Measurements from ENCODE around the gene RAB3IL1. TPM values are rescaled to one million over a fixed set of nuclear protein-coding genes. Genes with fewer than 3 reads are reported as not detected.

Gene RAB3IL1
- total RNA-seq, 1 donor from 2014 or later = 44.2 TPM

DNA sequence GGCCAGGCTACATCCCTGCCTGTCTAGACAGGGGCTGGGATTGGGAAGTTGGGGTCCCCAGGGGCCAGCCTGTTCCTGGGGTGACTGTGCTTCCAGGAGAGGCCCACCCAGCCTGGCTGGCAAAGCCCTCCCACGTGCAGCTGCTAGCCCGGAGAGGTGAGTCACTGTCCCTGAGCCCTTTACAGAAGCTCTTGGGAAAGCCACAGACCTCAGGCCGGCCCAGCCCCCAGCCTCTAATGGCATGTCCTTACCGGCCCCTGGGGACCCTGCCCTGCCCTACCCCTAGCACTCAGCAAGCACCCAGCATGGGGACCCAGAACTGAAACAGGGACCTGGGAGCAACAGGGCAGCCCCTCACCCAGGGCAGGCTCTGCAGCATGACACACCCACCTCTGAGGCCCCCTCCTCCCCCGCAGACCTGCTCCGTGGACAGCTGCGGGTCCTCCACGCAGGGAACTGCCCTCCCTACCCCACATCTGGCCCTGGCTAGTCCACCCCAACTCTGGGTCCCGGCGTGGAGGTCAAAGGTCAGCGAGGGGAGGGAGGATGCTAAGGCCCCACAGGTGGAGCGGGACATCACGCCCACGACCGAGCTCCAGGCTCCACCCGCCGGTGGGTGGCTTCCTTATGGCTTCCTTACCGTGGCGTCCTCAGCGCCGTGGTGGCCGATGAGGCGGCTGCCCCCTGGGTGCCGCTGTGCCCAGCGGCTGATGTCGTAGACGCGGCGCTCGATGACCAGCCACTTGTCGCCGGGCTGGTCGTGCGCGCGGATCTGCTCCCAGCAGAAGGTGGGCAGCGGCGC lies 26.6 kb downstream of the RAB3IL1 start:
- H3K4me1 Mint-ChIP-seq (ENCODE audit: unreplicated experiment) = peaks cover 52% of the 10 kb centered on the region
- H3K27me3 Mint-ChIP-seq (ENCODE audit: unreplicated experiment) = no peaks in the 10 kb centered on the region
- DNase-seq (ENCODE audit: extremely low spot score, unreplicated experiment) = no peak
- H3K27ac Mint-ChIP-seq (ENCODE audit: unreplicated experiment) = peak overlapping the region; percentile 72
- H3K4me3 Mint-ChIP-seq (ENCODE audit: unreplicated experiment) = peak overlapping the region; percentile 84
- H3K36me3 Mint-ChIP-seq (ENCODE audit: unreplicated experiment) = peaks cover 6% of the 10 kb centered on the region
- TF ChIP-seq, protein P1, sequence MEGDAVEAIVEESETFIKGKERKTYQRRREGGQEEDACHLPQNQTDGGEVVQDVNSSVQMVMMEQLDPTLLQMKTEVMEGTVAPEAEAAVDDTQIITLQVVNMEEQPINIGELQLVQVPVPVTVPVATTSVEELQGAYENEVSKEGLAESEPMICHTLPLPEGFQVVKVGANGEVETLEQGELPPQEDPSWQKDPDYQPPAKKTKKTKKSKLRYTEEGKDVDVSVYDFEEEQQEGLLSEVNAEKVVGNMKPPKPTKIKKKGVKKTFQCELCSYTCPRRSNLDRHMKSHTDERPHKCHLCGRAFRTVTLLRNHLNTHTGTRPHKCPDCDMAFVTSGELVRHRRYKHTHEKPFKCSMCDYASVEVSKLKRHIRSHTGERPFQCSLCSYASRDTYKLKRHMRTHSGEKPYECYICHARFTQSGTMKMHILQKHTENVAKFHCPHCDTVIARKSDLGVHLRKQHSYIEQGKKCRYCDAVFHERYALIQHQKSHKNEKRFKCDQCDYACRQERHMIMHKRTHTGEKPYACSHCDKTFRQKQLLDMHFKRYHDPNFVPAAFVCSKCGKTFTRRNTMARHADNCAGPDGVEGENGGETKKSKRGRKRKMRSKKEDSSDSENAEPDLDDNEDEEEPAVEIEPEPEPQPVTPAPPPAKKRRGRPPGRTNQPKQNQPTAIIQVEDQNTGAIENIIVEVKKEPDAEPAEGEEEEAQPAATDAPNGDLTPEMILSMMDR (IDR thresholded peaks at IDR 0.05) = peak; percentile 32
- no peaks in the 10 kb centered on the region for H3K9me3 Mint-ChIP-seq (ENCODE audit: unreplicated experiment)

DNA sequence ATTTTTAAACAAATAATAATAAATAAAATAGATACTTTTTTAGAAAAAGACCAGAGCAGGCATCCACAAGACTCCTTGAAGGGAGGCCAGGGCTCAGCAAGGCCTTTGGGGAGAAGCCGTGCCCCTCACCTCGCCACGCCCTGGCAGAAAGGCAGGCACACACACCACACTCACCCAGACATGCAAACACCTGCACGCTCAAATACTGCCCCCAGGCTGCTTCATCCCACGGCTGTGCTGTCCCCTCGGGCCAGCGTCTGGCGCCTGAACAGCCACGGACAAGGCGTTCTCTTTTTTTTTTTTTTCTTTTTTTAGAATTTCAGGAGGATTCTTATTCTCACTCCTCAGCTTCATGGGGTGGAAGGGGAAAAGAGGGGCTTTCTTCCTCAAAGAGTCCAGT lies 27.5 kb downstream of the RAB3IL1 start:
- TF ChIP-seq, protein P1 (IDR thresholded peaks at IDR 0.05) = no peak
- peak overlapping the region; percentile 72 for H3K27ac Mint-ChIP-seq (ENCODE audit: unreplicated experiment)
- no peaks in the 10 kb centered on the region for H3K27me3 Mint-ChIP-seq (ENCODE audit: unreplicated experiment)
- H3K4me1 Mint-ChIP-seq (ENCODE audit: unreplicated experiment) = peaks cover 60% of the 10 kb centered on the region
- H3K9me3 Mint-ChIP-seq (ENCODE audit: unreplicated experiment) = no peaks in the 10 kb centered on the region
- peaks cover 2% of the 10 kb centered on the region for H3K36me3 Mint-ChIP-seq (ENCODE audit: unreplicated experiment)
- H3K4me3 Mint-ChIP-seq (ENCODE audit: unreplicated experiment) = peak overlapping the region; percentile 84
- no peak for DNase-seq (ENCODE audit: extremely low spot score, unreplicated experiment)

DNA sequence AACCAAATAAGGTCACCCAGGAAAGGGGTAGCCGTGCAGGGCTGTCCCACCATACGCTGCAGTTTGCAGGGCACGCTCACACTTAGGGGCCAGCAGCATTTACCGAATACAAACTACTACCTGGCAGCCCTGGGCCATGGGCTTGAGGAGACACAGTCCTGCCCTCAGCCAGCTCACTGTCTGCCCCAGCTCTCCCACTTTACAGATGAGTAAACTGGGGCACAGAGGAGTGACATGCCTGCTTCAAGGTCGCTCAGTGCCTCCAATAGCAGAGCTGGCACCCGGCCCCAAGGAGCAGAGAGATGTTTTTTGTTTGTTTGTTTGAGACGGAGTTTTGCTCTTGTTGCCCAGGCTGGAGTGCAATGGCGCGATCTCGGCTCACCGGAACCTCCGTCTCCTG lies 28.8 kb downstream of the RAB3IL1 start:
- Mint-ChIP-seq H3K9me3 (ENCODE audit: unreplicated experiment) (no peaks in the 10 kb centered on the region), H3K27me3 (ENCODE audit: unreplicated experiment) (no peaks in the 10 kb centered on the region), H3K4me1 (ENCODE audit: unreplicated experiment) (peaks cover 53% of the 10 kb centered on the region), H3K27ac (ENCODE audit: unreplicated experiment) (peak overlapping the region; percentile 88), H3K36me3 (ENCODE audit: unreplicated experiment) (peaks cover 2% of the 10 kb centered on the region), H3K4me3 (ENCODE audit: unreplicated experiment) (peak overlapping the region; percentile 56)
- TF ChIP-seq, protein P1 (IDR thresholded peaks at IDR 0.05) = no peak
- DNase-seq (ENCODE audit: extremely low spot score, unreplicated experiment) = no peak

DNA sequence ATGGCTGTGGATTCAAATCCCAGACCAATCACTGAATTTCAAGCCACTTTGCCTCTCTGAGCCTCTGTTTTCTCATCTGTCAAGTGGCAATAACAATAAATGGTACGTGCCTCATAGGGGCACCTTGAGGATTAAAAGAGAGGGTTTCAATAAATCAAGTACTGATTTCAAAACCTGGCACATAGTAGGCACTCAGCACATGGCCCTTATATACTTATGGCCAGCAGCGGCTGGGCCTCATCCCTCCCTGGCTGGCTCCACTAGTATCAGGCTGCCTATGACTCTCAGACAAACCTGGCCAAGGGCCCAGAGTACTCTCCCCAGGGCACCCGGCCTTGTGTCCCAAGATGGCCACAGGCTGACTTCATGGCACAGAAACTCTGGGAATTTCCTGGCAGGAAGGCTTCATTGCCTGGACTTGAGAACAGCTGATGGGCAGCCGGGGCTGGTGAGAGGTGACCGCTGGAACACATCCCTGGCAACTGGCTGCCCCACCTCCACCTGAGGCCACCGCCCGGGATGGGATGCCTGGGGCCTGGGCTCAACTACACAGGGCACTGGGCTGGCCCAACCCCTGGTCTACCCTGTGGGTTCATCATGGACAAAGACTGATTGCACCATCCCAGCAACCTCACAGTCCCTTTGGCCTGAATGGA lies 29.4 kb downstream of the RAB3IL1 start:
- TF ChIP-seq, protein P1 (IDR thresholded peaks at IDR 0.05) = no peak

DNA sequence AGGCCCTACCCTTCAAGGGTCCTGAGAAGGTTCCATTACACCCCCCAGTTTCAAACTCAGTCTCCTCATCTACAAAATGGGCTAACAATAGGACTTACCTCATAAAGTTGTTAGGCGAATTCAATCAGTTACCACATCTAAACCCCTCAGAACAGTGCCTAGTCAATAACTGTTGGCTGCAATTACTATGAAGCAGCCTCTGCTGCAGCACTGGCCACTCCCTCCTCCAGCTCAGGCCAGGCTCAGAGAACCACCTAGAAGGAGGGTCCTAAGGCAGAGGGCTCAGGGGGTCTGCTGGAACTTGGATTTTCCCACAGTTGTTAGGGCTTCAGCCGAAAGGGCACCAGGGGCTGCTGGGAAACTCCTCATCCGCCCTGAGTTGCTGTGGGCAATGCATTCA lies 30.7 kb downstream of the RAB3IL1 start:
- TF ChIP-seq, protein P1 (IDR thresholded peaks at IDR 0.05) = no peak
- Mint-ChIP-seq H3K9me3 (ENCODE audit: unreplicated experiment) (no peaks in the 10 kb centered on the region), H3K4me1 (ENCODE audit: unreplicated experiment) (peaks cover 60% of the 10 kb centered on the region), H3K27ac (ENCODE audit: unreplicated experiment) (no peak overlapping the region), H3K36me3 (ENCODE audit: unreplicated experiment) (peaks cover 4% of the 10 kb centered on the region), H3K27me3 (ENCODE audit: unreplicated experiment) (no peaks in the 10 kb centered on the region), H3K4me3 (ENCODE audit: unreplicated experiment) (no peak overlapping the region)
- DNase-seq (ENCODE audit: extremely low spot score, unreplicated experiment) = no peak

More for the DNA sequence above, 29.4 kb downstream of the RAB3IL1 start:
- peaks cover 4% of the 10 kb centered on the region for H3K36me3 Mint-ChIP-seq (ENCODE audit: unreplicated experiment)
- H3K27ac Mint-ChIP-seq (ENCODE audit: unreplicated experiment) = peak overlapping the region; percentile 88
- DNase-seq (ENCODE audit: extremely low spot score, unreplicated experiment) = peak; percentile 92
- H3K27me3 Mint-ChIP-seq (ENCODE audit: unreplicated experiment) = no peaks in the 10 kb centered on the region
- H3K9me3 Mint-ChIP-seq (ENCODE audit: unreplicated experiment) = no peaks in the 10 kb centered on the region
- H3K4me3 Mint-ChIP-seq (ENCODE audit: unreplicated experiment) = peak overlapping the region; percentile 56
- peaks cover 54% of the 10 kb centered on the region for H3K4me1 Mint-ChIP-seq (ENCODE audit: unreplicated experiment)

Measured in osteocyte (in vitro differentiated cells).